MCF 10A (cell line): ENCODE results near the gene MAPRE2. TPM values are rescaled to one million over a fixed set of nuclear protein-coding genes. Genes with fewer than 3 reads are reported as not detected.
"Not testable (repeated sequence)": the region's sequence is repeated elsewhere in the genome, so short reads cannot be mapped to it uniquely, and the experiment has no call there.

Experiments
- BruUV-seq: library from RNA; stranded (reverse); fragments of 400-500 nt; replicated peaks from 2 replicates; lab custom pipeline; 2021; lab: Mats Ljungman, UMichigan
- CTCF ChIA-PET: fragments of 300-600 bp; sonication (Branson Sonifier 250); formaldehyde crosslinking; extraction: SDS; loops from one replicate; lab custom pipeline; 2021; ENCODE audit warnings: antibody characterized with exemption, inconsistent platforms; lab: Yijun Ruan, JAX
- POLR2A ChIA-PET: fragments of 300-600, 350-650 bp; sonication (Branson Sonifier 250); formaldehyde crosslinking; extraction: SDS; loops from one replicate; lab custom pipeline; 2020; ENCODE audit warnings: antibody characterized with exemption, inconsistent platforms; lab: Yijun Ruan, JAX
- DNase-seq: peaks from one replicate; pipeline ENCODE4 v3.0.0-alpha.2; 2018; ENCODE audit not compliant: unreplicated experiment
- H3K27ac Mint-ChIP-seq: one replicate; pipeline ENCODE4 v1.8.0; 2022; ENCODE audit warnings: mild to moderate bottlenecking, low read depth, mixed read lengths; ENCODE audit not compliant: unreplicated experiment
- H3K27me3 Mint-ChIP-seq: one replicate; pipeline ENCODE4 v1.8.0; 2022; ENCODE audit warnings: mixed read lengths; ENCODE audit not compliant: insufficient read depth, unreplicated experiment
- H3K36me3 Mint-ChIP-seq: one replicate; pipeline ENCODE4 v1.8.0; 2022; ENCODE audit warnings: mild to moderate bottlenecking, moderate library complexity, mixed read lengths; ENCODE audit not compliant: insufficient read depth, unreplicated experiment
- H3K4me1 Mint-ChIP-seq: one replicate; pipeline ENCODE4 v1.8.0; 2022; ENCODE audit warnings: mixed read lengths; ENCODE audit not compliant: insufficient read depth, unreplicated experiment
- H3K4me3 Mint-ChIP-seq: one replicate; pipeline ENCODE4 v1.8.0; 2022; ENCODE audit warnings: mild to moderate bottlenecking, moderate library complexity, mixed read lengths; ENCODE audit not compliant: unreplicated experiment
- H3K9me3 Mint-ChIP-seq: one replicate; pipeline ENCODE4 v1.8.0; 2022; ENCODE audit warnings: mixed read lengths; ENCODE audit not compliant: unreplicated experiment
- CTCF ChIP-seq: fragments of 200-600 bp; IDR thresholded peaks from one replicate; pipeline ENCODE4 v1.8.0; 2022; ENCODE audit warnings: antibody characterized with exemption, mild to moderate bottlenecking; ENCODE audit not compliant: unreplicated experiment
- intact Hi-C: fragments of 100-400 bp; cut with micrococcal nuclease; formaldehyde crosslinking; loops from 2 replicates; pipeline ENCODE4 v1.14.1; 2022
- total RNA-seq: library from RNA; stranded (reverse); gene quantifications from 2 replicates; pipeline ENCODE4 v1.2.3, GENCODE V29; 2022

MAPRE2 gene
- total RNA-seq, 1 experiment from 2014 or later = 7.7 TPM

DNA sequence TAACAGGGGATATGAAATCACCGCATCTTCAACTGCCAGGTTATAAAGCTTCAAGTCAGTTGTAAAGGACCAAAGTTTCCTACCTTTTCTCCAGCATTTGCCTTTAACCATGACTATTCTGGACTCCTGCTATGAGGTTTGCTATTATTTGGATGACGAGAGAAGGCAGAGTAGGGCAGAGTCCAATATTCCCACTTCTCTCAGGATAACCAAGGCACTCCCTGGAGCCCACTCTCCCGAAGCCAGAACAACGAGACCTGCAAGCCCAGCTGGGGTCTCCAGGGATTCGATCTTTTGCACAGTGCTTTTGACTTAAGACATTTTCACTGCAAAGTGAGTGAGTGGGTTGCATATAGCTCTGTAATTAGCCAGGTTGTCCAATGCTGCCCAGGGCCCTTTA, 122.5 kb downstream of the MAPRE2 start:
- no TSS peak for BruUV-seq
- no peaks in the 10 kb centered on the region for H3K36me3 Mint-ChIP-seq
- H3K27me3 Mint-ChIP-seq = peaks cover 11% of the 10 kb centered on the region
- H3K9me3 Mint-ChIP-seq = no peaks in the 10 kb centered on the region
- intact Hi-C loops = no loop called here
- TF ChIP-seq CTCF = no peak
- POLR2A ChIA-PET = no interaction called here
- peaks cover 5% of the 10 kb centered on the region for H3K4me1 Mint-ChIP-seq
- no peak overlapping the region for H3K27ac Mint-ChIP-seq
- CTCF ChIA-PET = interaction anchor here (2.1 kb wide), 1 partner anchor 19 kb away, joined by 5 read pairs; no protein-coding TSS in a partner anchor
- no peak overlapping the region for H3K4me3 Mint-ChIP-seq
- DNase-seq = no peak

DNA sequence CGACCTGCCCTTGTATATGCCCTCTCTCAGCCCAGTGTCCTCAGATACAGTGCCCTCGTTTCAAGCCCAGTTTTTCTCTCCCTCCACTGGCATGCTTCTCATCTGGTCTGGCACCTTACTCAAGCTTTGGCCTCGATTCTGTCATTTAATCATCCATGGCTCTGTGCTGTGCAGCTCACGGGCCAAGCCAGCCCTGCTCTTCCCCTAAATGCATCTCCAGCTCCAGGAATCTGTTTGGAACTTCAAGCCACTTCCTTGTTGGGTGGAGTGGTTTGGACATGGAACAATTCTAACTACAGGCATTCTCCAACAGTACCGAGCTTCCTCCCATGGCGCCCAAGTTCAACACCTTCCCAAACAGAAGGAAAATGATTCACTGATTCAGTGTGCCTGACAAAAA, 122.9 kb downstream of the MAPRE2 start:
- H3K36me3 Mint-ChIP-seq = no peaks in the 10 kb centered on the region
- no peak for DNase-seq
- H3K27ac Mint-ChIP-seq = no peak overlapping the region
- peaks cover 5% of the 10 kb centered on the region for H3K4me1 Mint-ChIP-seq
- H3K9me3 Mint-ChIP-seq = no peaks in the 10 kb centered on the region
- no TSS peak for BruUV-seq
- intact Hi-C loops = no loop called here
- no peak overlapping the region for H3K4me3 Mint-ChIP-seq
- ChIA-PET POLR2A (no interaction called here), CTCF (interaction anchor here (2.1 kb wide), 1 partner anchor 19 kb away, joined by 5 read pairs; no protein-coding TSS in a partner anchor)
- no peak for TF ChIP-seq CTCF
- H3K27me3 Mint-ChIP-seq = peaks cover 11% of the 10 kb centered on the region

- intact Hi-C loops = no loop called here
- Mint-ChIP-seq H3K9me3 (no peaks in the 10 kb centered on the region), H3K27me3 (peaks cover 5% of the 10 kb centered on the region), H3K36me3 (no peaks in the 10 kb centered on the region), H3K4me3 (no peak overlapping the region), H3K4me1 (peaks cover 5% of the 10 kb centered on the region), H3K27ac (no peak overlapping the region)
- CTCF ChIA-PET = interaction anchor here (0.7 to 1.1 kb wide), 3 partner anchors 27 to 287 kb away, joined by 3 to 5 read pairs (median 3); no protein-coding TSS in a partner anchor
- POLR2A ChIA-PET = no interaction called here
- TF ChIP-seq CTCF = no peak
- BruUV-seq = no TSS peak
- no peak for DNase-seq
Measured at GRCh38 chr18:35167332-35167731, 126.1 kb downstream of the MAPRE2 start.

DNA sequence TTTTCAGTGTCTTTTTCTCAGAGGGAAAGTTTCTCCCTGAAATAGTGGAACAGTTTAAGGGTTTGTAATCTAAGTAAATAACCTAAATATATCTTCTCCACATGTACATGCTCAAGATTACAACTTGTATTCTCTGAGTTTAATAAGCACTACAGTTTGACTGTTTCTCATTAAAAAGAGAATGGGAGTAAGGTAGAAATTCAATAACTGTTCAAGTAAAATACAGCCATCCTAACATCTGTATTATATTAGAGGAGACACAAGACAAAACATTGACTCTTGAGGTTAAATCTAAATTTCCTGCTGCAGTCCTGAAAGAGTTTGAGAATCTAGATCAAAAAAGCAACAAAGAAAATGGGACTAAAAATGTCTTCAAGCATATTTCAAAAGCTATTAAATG, 126.6 kb downstream of the MAPRE2 start:
- POLR2A ChIA-PET = no interaction called here
- CTCF ChIA-PET = interaction anchor here (1.0 to 1.1 kb wide), 2 partner anchors 62 to 287 kb away, joined by 3 to 5 read pairs; no protein-coding TSS in a partner anchor

DNA sequence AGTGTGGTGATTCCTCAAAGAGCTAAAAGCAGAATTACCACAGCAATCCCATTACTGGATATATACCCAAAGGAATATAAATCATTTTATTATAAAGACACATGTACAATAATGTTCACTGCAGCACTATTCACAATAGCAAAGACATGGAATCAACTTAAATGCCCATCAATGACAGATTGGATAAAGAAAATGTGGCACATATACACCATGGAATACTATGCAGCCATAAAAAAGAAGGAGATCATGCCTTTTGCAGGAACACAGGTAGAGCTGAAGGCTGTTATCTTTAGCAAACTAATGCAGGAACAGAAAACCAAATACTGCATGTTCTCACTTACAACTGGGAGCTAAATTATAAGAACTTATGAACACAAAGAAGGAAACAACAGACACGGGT, 129.1 kb downstream of the MAPRE2 start:
- H3K9me3 Mint-ChIP-seq, BruUV-seq, POLR2A ChIA-PET, H3K4me1 Mint-ChIP-seq, DNase-seq, H3K27ac Mint-ChIP-seq, H3K4me3 Mint-ChIP-seq, H3K36me3 Mint-ChIP-seq, H3K27me3 Mint-ChIP-seq, intact Hi-C loops: not testable (repeated sequence)
- CTCF ChIA-PET = interaction anchor here (0.6 to 2.5 kb wide), 3 partner anchors 20 to 304 kb away, joined by 3 to 8 read pairs (median 4); no protein-coding TSS in a partner anchor

More for the DNA sequence above, 126.6 kb downstream of the MAPRE2 start:
- BruUV-seq = no TSS peak
- no peaks in the 10 kb centered on the region for H3K27me3 Mint-ChIP-seq
- no peak for TF ChIP-seq CTCF
- no peak overlapping the region for H3K4me3 Mint-ChIP-seq
- H3K4me1 Mint-ChIP-seq = peaks cover 5% of the 10 kb centered on the region
- no peaks in the 10 kb centered on the region for H3K36me3 Mint-ChIP-seq
- no peak overlapping the region for H3K27ac Mint-ChIP-seq
- intact Hi-C loops = no loop called here
- DNase-seq = no peak
- no peaks in the 10 kb centered on the region for H3K9me3 Mint-ChIP-seq
